ENCODE results near the gene CMTM7.

The CMTM7 gene

GRCh38 chr3:32502118-32502945 lies 110.7 kb downstream of the CMTM7 start, which contains the start of gene CMTM6 (continued):
- no peak for TF ChIP-seq ZNF449 (tag by site-specific recombination; IDR thresholded peaks at IDR 0.05)
- no peak for TF ChIP-seq ZNF266 (tag by site-specific recombination; IDR thresholded peaks at IDR 0.05; ENCODE audit: low read depth)
- no peak for TF ChIP-seq ZNF704 (tag by site-specific recombination; IDR thresholded peaks at IDR 0.05)
- no peak for TF ChIP-seq ZNF19 (tag by site-specific recombination; IDR thresholded peaks at IDR 0.05; ENCODE audit: low read depth)
- TF ChIP-seq ZNF157 (tag by site-specific recombination; IDR thresholded peaks at IDR 0.05): no peak
- TF ChIP-seq ZBTB48 (tag by site-specific recombination; IDR thresholded peaks at IDR 0.05): no peak
- TF ChIP-seq ZSCAN4 (tag by site-specific recombination; IDR thresholded peaks at IDR 0.05): no peak
- TF ChIP-seq ZNF624 (tag by site-specific recombination; IDR thresholded peaks at IDR 0.05): no peak
- no peak for TF ChIP-seq ZNF514 (tag by site-specific recombination; IDR thresholded peaks at IDR 0.05)
- no peak for TF ChIP-seq ZNF132 (tag by site-specific recombination; IDR thresholded peaks at IDR 0.05; ENCODE audit: borderline replicate concordance)
- no peak for TF ChIP-seq MYNN (tag by site-specific recombination; IDR thresholded peaks at IDR 0.05; ENCODE audit: borderline replicate concordance)
- no peak for TF ChIP-seq ZBTB21 (tag by site-specific recombination; IDR thresholded peaks at IDR 0.05)
- TF ChIP-seq ZNF398 (tag by site-specific recombination; IDR thresholded peaks at IDR 0.05): no peak
- no peak for TF ChIP-seq ZNF571 (tag by site-specific recombination; IDR thresholded peaks at IDR 0.05)
- no peak for TF ChIP-seq ZNF211 (tag by site-specific recombination; IDR thresholded peaks at IDR 0.05; ENCODE audit: low read depth)
- peak; percentile 70 for TF ChIP-seq SP3 (tag by site-specific recombination; IDR thresholded peaks at IDR 0.05)
- no peak for TF ChIP-seq SALL2 (tag by site-specific recombination; IDR thresholded peaks at IDR 0.05; ENCODE audit: borderline replicate concordance)
- no peak for TF ChIP-seq ZNF501 (tag by site-specific recombination; IDR thresholded peaks at IDR 0.05)
- TF ChIP-seq PRDM4 (tag by site-specific recombination; IDR thresholded peaks at IDR 0.05): no peak
- no peak for TF ChIP-seq ZNF394 (tag by site-specific recombination; IDR thresholded peaks at IDR 0.05; ENCODE audit: borderline replicate concordance)
- no peak for TF ChIP-seq PRDM2 (tag by site-specific recombination; IDR thresholded peaks at IDR 0.05; ENCODE audit: borderline replicate concordance)
- no peak for TF ChIP-seq ZBTB1 (tag by site-specific recombination; IDR thresholded peaks at IDR 0.05)
- TF ChIP-seq ZNF701 (tag by site-specific recombination; IDR thresholded peaks at IDR 0.05): no peak
- no peak for TF ChIP-seq ZSCAN23 (tag by site-specific recombination; IDR thresholded peaks at IDR 0.05)

All from HEK293 (cell line).